Stimulated activated naive CD8-positive, alpha-beta T cell treated with anti-CD3 and anti-CD28 coated beads, Interleukin-15, Interleukin-2, amounts not matched to agents 100 ng/mL and 50 ng/mL, for 24 hours (primary cell): ENCODE measurements around the gene C3orf49.

Source experiments
- H3K27ac Mint-ChIP-seq: one replicate; pipeline ENCODE4 v1.8.0; 2021; ENCODE audit warnings: mild to moderate bottlenecking, mixed read lengths
- H3K27me3 Mint-ChIP-seq: one replicate; pipeline ENCODE4 v1.8.0; 2021; ENCODE audit warnings: mixed read lengths
- H3K36me3 Mint-ChIP-seq: one replicate; pipeline ENCODE4 v1.8.0; 2021; ENCODE audit warnings: low read depth, mixed read lengths
- H3K4me1 Mint-ChIP-seq: one replicate; pipeline ENCODE4 v1.8.0; 2021; ENCODE audit warnings: low read depth, mixed read lengths
- H3K4me3 Mint-ChIP-seq: one replicate; pipeline ENCODE4 v1.8.0; 2021; ENCODE audit warnings: mild to moderate bottlenecking, mixed read lengths
- H3K9me3 Mint-ChIP-seq: one replicate; pipeline ENCODE4 v1.8.0; 2021; ENCODE audit warnings: mixed read lengths

Gene C3orf49

GRCh38 chr3:63830526-63830925 lies 11.4 kb downstream of the C3orf49 start:
- H3K36me3 Mint-ChIP-seq, result peaks cover 48% of the 10 kb centered on the region
- H3K9me3 Mint-ChIP-seq, result no peaks in the 10 kb centered on the region
- no peak overlapping the region for H3K4me3 Mint-ChIP-seq
- no peak overlapping the region for H3K27ac Mint-ChIP-seq
- H3K4me1 Mint-ChIP-seq, result no peaks in the 10 kb centered on the region
- H3K27me3 Mint-ChIP-seq, result no peaks in the 10 kb centered on the region

GRCh38 chr3:63832395-63832794 lies 13.3 kb downstream of the C3orf49 start:
- no peak overlapping the region for H3K4me3 Mint-ChIP-seq

GRCh38 chr3:63841704-63842103 lies 22.6 kb downstream of the C3orf49 start:
- H3K27ac Mint-ChIP-seq, result no peak overlapping the region
- H3K9me3 Mint-ChIP-seq, result no peaks in the 10 kb centered on the region
- H3K36me3 Mint-ChIP-seq, result peaks cover 29% of the 10 kb centered on the region
- H3K4me1 Mint-ChIP-seq, result peaks cover under 1% of the 10 kb centered on the region
- no peaks in the 10 kb centered on the region for H3K27me3 Mint-ChIP-seq
- no peak overlapping the region for H3K4me3 Mint-ChIP-seq

More at GRCh38 chr3:63832395-63832794, 13.3 kb downstream of the C3orf49 start:
- H3K27ac Mint-ChIP-seq, result no peak overlapping the region
- H3K4me1 Mint-ChIP-seq, result no peaks in the 10 kb centered on the region
- peaks cover 53% of the 10 kb centered on the region for H3K36me3 Mint-ChIP-seq
- no peaks in the 10 kb centered on the region for H3K27me3 Mint-ChIP-seq
- H3K9me3 Mint-ChIP-seq, result no peaks in the 10 kb centered on the region

GRCh38 chr3:63842127-63842526 lies 23.0 kb downstream of the C3orf49 start:
- peaks cover 25% of the 10 kb centered on the region for H3K36me3 Mint-ChIP-seq
- no peaks in the 10 kb centered on the region for H3K27me3 Mint-ChIP-seq
- no peak overlapping the region for H3K4me3 Mint-ChIP-seq
- peaks cover 3% of the 10 kb centered on the region for H3K4me1 Mint-ChIP-seq
- no peak overlapping the region for H3K27ac Mint-ChIP-seq
- no peaks in the 10 kb centered on the region for H3K9me3 Mint-ChIP-seq

GRCh38 chr3:63845215-63845614 lies 26.1 kb downstream of the C3orf49 start:
- Mint-ChIP-seq H3K4me3 (no peak overlapping the region), H3K27me3 (no peaks in the 10 kb centered on the region), H3K4me1 (peaks cover 3% of the 10 kb centered on the region), H3K36me3 (peaks cover 26% of the 10 kb centered on the region), H3K9me3 (no peaks in the 10 kb centered on the region), H3K27ac (no peak overlapping the region)

GRCh38 chr3:63847718-63848450 lies 28.8 kb downstream of the C3orf49 start:
- H3K4me3 Mint-ChIP-seq, result no peak overlapping the region
- no peaks in the 10 kb centered on the region for H3K27me3 Mint-ChIP-seq
- H3K36me3 Mint-ChIP-seq, result peaks cover 25% of the 10 kb centered on the region
- H3K4me1 Mint-ChIP-seq, result peaks cover 8% of the 10 kb centered on the region
- no peaks in the 10 kb centered on the region for H3K9me3 Mint-ChIP-seq
- H3K27ac Mint-ChIP-seq, result no peak overlapping the region

GRCh38 chr3:63849175-63849574 lies 30.1 kb downstream of the C3orf49 start:
- no peak overlapping the region for H3K27ac Mint-ChIP-seq
- H3K36me3 Mint-ChIP-seq, result peaks cover 20% of the 10 kb centered on the region
- H3K4me1 Mint-ChIP-seq, result peaks cover 8% of the 10 kb centered on the region
- H3K9me3 Mint-ChIP-seq, result no peaks in the 10 kb centered on the region
- no peaks in the 10 kb centered on the region for H3K27me3 Mint-ChIP-seq
- no peak overlapping the region for H3K4me3 Mint-ChIP-seq

GRCh38 chr3:63851287-63851686 lies 32.2 kb downstream of the C3orf49 start:
- H3K9me3 Mint-ChIP-seq, result no peaks in the 10 kb centered on the region
- no peaks in the 10 kb centered on the region for H3K27me3 Mint-ChIP-seq
- H3K36me3 Mint-ChIP-seq, result peaks cover 19% of the 10 kb centered on the region
- H3K4me1 Mint-ChIP-seq, result peaks cover 15% of the 10 kb centered on the region
- H3K27ac Mint-ChIP-seq, result no peak overlapping the region
- no peak overlapping the region for H3K4me3 Mint-ChIP-seq

- H3K4me1 Mint-ChIP-seq, result peaks cover 18% of the 10 kb centered on the region
- H3K27ac Mint-ChIP-seq, result no peak overlapping the region
- H3K4me3 Mint-ChIP-seq, result no peak overlapping the region
- no peaks in the 10 kb centered on the region for H3K9me3 Mint-ChIP-seq
- no peaks in the 10 kb centered on the region for H3K27me3 Mint-ChIP-seq
- H3K36me3 Mint-ChIP-seq, result peaks cover 23% of the 10 kb centered on the region
Observed at GRCh38 chr3:63853106-63853505, 34.0 kb downstream of the C3orf49 start.

GRCh38 chr3:63855333-63855940 lies 36.3 kb downstream of the C3orf49 start:
- peak overlapping the region; percentile 26 for H3K27ac Mint-ChIP-seq
- H3K9me3 Mint-ChIP-seq, result no peaks in the 10 kb centered on the region
- H3K4me3 Mint-ChIP-seq, result no peak overlapping the region
- peaks cover 34% of the 10 kb centered on the region for H3K4me1 Mint-ChIP-seq
- H3K27me3 Mint-ChIP-seq, result no peaks in the 10 kb centered on the region
- H3K36me3 Mint-ChIP-seq, result peaks cover 21% of the 10 kb centered on the region

- Mint-ChIP-seq H3K36me3 (peaks cover 20% of the 10 kb centered on the region), H3K9me3 (no peaks in the 10 kb centered on the region), H3K27ac (no peak overlapping the region), H3K4me1 (peaks cover 47% of the 10 kb centered on the region), H3K27me3 (no peaks in the 10 kb centered on the region), H3K4me3 (no peak overlapping the region)
Observed at GRCh38 chr3:63857311-63857710, 38.2 kb downstream of the C3orf49 start.

GRCh38 chr3:63860776-63861175 lies 41.7 kb downstream of the C3orf49 start:
- no peaks in the 10 kb centered on the region for H3K9me3 Mint-ChIP-seq
- peaks cover 29% of the 10 kb centered on the region for H3K36me3 Mint-ChIP-seq
- no peak overlapping the region for H3K4me3 Mint-ChIP-seq
- H3K4me1 Mint-ChIP-seq, result peaks cover 61% of the 10 kb centered on the region
- no peak overlapping the region for H3K27ac Mint-ChIP-seq
- no peaks in the 10 kb centered on the region for H3K27me3 Mint-ChIP-seq

GRCh38 chr3:63861306-63861705 lies 42.2 kb downstream of the C3orf49 start:
- Mint-ChIP-seq H3K27me3 (no peaks in the 10 kb centered on the region), H3K4me3 (peak overlapping the region; percentile 33), H3K36me3 (peaks cover 30% of the 10 kb centered on the region), H3K9me3 (no peaks in the 10 kb centered on the region), H3K27ac (peak overlapping the region; percentile 28), H3K4me1 (peaks cover 59% of the 10 kb centered on the region)

GRCh38 chr3:63862804-63863149 lies 43.7 kb downstream of the C3orf49 start:
- no peaks in the 10 kb centered on the region for H3K9me3 Mint-ChIP-seq
- H3K27me3 Mint-ChIP-seq, result no peaks in the 10 kb centered on the region
- peak overlapping the region; percentile 93 for H3K27ac Mint-ChIP-seq
- H3K36me3 Mint-ChIP-seq, result peaks cover 39% of the 10 kb centered on the region
- H3K4me1 Mint-ChIP-seq, result peaks cover 61% of the 10 kb centered on the region
- peak overlapping the region; percentile 89 for H3K4me3 Mint-ChIP-seq

- no peaks in the 10 kb centered on the region for H3K9me3 Mint-ChIP-seq
- H3K36me3 Mint-ChIP-seq, result peaks cover 39% of the 10 kb centered on the region
- peaks cover 59% of the 10 kb centered on the region for H3K4me1 Mint-ChIP-seq
- peak within 1 kb of the TSS; percentile 99 for H3K4me3 Mint-ChIP-seq
- peak within 1 kb of the TSS; percentile 97 for H3K27ac Mint-ChIP-seq
- H3K27me3 Mint-ChIP-seq, result no peaks in the 10 kb centered on the region
Observed at GRCh38 chr3:63863150-63864007, 44.3 kb downstream of the C3orf49 start, which contains the start of the genes ATXN7 and THOC7. Gene ATXN7 (plus strand): TSS chr3:63863867. CDS start chr3:63912599, 48,732 bp downstream. Gene THOC7 (minus strand): TSS chr3:63863805. CDS start chr3:63863790, 15 bp downstream.
